DMS114 treated with DMSO at 0.1 percent for 48 hours (cell line): ENCODE data around the gene VCP.
A peak's percentile ranks its signal among the peaks of the same experiment; 100 is the strongest.

Source experiments
- DNase-seq: peaks from one replicate; lab custom pipeline; 2025; ENCODE audit not compliant: unreplicated experiment; lab: John Stamatoyannopoulos, UW

The VCP gene

DNA sequence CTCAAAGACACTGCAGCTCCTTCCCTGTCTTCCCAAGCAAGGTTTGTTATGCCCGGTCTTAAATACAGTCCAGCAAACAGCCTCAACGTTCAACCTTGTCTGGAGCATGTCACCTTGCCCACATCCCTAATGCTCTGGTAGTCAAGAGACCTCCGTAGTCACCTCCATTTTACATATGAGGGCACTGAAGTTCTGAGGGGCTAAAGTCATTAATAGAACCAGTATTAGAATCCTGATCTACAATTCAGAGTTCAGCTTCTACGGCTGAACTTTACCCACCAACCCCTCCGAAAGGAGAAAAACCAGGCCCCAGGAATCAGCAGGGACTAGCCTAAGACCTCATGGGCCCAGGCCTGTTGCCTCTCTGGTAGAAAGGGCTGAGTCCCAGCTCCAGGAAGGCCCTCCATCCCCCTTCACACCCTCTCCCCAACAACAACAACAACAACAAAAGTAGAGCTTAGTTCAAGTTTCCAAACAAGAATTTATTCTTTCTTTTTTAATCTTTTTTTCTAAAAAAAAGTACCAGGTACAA, 31.3 kb upstream of the VCP start:
- no peak for DNase-seq

DNA sequence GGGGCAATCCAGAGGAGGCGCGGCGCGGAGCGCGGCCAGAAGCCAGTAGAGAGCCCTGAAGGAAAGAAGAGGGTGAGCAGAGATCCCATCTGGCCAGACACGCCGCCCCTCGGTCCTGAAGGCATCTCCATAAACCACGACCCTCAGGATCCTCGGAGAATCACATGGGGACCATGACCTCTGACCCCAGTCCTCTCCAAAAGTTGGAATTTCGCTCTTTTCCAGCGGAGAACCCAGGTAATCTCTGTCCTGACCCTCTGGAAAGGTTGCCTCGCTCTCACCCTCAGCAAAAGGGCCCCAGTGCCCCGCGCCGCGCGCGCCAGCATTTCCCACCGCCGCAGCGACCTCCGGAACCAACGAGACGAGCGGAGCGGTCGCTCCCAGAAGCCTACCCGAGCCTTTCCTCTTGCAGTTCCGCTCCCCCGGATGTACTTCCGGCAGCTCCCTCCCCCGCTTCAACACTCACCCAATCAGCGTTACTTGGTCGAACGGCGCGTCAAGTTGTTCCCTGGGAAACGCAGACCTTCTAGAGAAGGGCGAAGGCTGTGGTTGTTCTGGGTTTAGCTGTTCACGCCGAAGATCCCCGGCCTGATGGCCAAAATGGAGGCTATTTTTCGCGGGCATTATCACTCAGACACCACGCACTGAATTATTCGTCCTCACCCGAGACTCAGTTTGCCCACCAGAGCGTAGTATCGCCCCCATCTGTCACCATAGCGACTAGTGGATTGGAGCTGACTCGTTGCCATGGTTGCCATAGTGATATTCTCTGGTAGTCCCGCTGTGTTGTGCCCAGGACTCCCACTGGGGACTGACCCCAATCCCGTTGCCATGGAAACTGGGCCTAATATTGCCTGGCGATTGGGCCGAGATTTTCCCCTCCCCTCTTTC, 30.6 kb upstream of the VCP start, which contains the start of gene STOML2:
Gene STOML2 (minus strand): TSS at position 363 of the 891 bp plus-strand sequence. CDS start 37 bp downstream, at position 326.
- peak; percentile 90 for DNase-seq

- no peak for DNase-seq
These were observed 30.0 kb upstream of the VCP start for GRCh38 chr9:35102465-35102768.

DNA sequence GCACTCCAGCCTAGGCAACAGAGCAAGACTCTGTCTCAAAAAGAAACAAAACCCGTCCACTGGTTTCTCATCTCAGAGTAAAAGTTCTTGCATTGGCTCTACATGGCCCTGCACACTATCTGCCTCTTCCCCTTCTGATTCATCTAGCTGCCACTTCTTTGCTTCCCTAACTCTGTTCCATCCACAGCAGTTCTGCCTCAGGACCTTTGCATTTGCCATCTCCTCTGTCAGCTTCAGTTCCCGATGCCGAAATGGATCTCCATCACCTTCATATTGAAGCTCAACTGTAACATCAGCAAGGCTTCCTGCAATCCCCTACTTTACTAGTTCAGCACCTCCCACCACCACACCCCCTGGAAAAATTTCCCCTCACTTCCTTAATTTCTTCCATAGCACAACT, 25.1 kb upstream of the VCP start:
- no peak for DNase-seq

DNA sequence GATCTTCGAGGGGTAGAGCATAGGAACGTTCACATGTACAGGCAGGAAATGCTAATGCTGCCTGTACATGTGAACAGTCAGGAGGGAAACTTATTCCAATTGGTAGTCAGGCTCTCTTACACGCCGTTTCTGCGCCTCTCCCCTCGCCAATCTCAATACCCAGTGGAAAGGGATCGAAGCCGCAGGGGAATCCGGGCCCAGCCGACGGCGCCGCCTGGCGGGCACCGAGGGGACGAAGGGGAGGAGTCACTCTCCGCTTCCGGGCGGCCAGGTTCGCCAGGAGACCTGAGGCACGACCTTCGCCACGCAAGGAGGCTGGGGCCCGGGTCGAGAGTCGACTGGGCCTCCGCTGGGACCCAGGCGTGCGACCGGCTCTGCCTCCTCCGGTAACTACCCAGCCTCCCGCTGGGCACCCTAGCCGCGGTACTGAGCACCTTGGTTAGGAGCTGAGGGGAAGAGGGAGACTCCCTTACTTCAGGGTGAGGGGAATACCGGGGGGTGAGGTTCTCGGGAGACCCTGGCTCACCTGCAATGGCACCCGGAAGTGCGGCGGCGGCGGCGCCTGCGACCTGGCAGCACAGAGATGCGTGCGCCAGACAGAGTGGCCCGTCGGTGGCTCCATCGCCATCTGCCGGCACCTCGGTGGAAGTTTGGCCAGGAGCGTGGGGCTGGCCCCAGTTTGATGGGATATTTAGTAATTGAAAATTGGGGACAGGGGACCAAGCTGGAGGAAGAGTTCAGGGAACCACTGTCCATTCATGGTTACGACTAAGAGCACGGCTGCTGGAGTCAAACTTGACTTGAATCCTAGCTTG, 23.8 kb upstream of the VCP start, which contains the start of gene PIGO:
Gene PIGO (minus strand): TSS at position 557 of the 815 bp plus-strand sequence. CDS start 1,026 bp downstream, outside the sequence.
- DNase-seq: peak; percentile 52

DNA sequence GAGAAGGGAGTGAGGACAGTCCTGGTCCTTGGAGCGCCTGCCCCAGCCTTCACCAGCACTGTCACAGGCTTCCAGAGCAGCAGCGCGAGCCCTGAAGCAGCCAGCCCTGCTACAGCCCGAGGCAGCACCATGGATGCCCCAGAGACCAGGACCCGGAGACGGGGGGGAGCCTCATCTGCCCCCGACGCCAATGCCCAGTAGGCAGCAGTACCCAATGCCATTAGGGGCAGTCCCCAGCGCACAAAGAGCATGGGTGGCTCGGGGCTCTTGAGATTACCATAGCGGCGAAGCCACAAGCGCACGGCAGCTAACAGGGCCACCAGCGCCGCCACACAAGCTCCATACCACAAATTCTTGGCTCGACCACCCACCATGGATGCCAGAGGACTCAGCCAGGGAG, 19.1 kb upstream of the VCP start:
- no peak for DNase-seq

- no peak for DNase-seq
These were observed 17.0 kb upstream of the VCP start for GRCh38 chr9:35089434-35089833.

DNA sequence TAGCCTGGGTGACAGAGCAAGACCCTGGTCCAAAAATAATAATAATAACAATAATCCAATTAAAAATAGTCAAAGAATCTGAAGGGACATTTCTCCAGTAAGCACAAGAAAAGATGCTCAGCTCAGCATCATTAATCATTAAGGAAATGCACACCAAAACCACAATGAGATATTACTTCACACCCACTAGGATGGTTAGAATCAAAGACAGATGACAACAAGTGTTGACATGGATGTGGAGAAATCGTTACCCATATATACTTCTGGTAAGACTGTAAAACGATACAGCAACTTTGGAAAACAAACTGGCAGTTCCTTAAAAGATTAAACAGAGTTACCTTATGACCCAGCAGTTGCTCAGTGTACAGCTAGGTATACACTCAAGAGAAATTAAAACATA, 12.7 kb upstream of the VCP start:
- DNase-seq: no peak

- peak; percentile 79 for DNase-seq
These were observed 7.3 kb upstream of the VCP start, which contains the start of gene FANCG for GRCh38 chr9:35079426-35080341. Gene FANCG, minus strand, starts transcription at chr9:35079942. Its CDS starts 418 bp downstream, at chr9:35079524.

GRCh38 chr9:35079041-35079425, 6.6 kb upstream of the VCP start:
- DNase-seq: no peak

DNA sequence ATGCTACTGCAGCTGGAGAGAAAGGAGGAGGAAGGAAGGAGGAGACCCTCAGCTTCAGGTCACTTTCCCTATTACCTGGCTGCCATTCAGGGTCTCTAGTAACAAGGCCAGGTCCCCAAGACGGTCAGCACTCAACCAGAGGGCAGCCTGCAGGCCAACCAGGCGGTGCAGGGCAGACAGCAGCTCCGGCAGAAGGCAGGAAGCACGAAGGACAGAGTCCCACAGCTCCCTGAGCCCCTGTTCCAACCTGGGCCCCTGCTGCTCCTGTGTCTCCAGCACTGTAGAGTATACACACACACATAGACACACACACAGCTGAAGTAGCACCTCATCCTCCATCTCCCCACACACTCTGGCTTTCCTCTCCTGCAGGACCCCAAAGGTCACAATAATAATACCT, 5.6 kb upstream of the VCP start:
- DNase-seq: no peak

GRCh38 chr9:35076848-35077247, 4.4 kb upstream of the VCP start:
- no peak for DNase-seq

GRCh38 chr9:35075358-35075757, 2.9 kb upstream of the VCP start:
- no peak for DNase-seq

DNA sequence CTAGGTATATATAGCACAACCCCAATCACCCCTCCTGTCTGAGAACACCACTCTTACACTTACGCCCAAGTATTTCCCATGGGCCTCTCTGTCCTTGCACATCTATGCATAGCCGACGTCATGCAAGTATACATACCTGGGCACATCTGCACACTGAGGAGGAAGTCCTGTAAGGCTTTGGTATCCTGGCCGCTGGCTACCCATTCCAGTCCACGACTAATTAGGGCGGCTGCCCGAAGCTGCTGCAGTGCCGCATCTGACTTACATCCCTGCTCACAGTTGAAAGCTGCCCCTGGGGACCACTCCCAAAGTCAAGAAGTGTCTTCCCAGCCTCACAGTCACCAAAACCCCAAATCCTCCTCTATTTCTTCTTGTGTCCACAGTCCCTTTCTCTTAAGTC, 2.4 kb upstream of the VCP start:
- DNase-seq: no peak

- no peak for DNase-seq
These were observed 1.7 kb upstream of the VCP start for GRCh38 chr9:35074141-35074540.

- DNase-seq: no peak
These were observed 821 bp upstream of the VCP start for GRCh38 chr9:35073279-35073612.

DNA sequence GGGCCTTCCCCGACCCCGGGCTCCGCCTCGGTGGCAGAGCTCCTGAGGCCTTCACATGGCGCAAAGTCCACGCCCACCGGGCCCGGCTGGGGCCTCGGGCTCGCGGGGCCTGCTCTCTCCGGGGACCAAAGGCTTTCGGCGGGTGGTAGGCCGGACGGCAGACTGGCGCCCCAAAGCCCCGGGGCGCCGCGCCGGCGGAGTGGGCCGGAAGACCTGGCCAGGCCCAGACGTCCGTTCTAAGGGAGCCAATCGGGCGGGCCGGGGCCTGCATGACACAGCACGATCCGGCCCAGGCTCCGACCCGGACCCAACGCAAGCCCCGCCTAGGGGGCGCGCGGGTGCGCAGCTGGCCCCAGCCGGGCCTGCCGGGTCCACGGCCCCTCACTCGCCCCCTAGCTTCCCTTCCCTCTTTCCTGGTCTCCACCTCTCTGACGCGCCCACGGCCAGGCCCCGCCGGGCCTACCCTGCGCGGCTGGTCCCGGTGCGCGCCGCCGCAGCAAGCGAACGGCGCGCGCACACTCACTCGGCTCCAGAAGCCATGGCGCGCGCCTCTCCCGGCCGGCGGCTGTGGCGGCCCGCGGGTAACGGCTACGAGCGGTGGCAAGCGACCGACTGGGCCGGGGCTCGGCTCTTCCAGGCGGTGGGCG, 488 bp downstream of the VCP start:
- peak; percentile 59 for DNase-seq

DNA sequence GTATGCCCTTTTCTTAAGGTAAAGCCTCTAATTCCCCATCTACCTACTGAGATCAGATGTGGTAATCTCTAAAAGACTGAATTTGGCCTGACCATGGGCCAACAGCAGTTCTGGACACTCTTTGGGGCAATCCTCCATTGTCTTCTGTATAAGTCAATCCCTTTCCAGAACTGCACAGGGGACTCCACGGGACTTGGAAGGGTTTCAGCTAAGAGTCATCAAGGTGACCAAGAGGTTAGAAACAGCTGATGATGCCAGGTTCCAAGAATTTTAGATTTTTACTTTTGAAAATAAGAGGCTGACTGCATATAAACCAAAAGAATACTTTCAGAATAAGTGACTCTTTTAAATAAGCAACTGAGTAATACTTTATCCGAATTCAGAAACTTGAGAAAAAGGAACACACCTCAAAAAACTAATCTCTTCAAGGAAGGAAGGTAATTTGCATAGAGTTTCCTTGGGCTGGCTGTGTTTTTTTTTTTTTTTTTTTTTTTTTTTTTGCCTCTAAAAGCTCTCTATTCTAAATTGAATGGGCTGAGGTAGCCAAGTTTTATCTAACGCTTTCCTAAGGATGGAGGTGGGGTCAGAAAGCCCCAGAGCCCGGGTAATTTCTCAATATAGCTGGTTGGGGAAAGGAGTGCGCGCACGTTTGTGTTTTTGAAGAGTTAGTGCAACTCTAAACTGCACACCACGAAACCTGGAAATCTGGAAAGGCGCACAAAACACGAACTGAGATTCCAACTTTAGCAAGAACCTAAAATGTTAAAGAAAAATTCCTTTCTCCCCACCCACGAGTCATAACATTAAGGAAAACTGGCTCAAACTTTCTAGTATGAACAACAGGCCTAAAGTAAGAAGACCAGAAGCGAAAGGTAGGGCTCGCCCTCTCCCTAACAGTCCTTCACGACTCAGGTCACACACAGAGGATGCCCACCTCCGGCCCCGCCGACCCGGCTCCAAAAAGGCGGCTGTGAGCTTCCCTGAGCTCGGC, 1.3 kb downstream of the VCP start:
- DNase-seq: no peak

GRCh38 chr9:35069020-35069419, 3.4 kb downstream of the VCP start:
- no peak for DNase-seq
